Fibroblast of lung (primary cell): ENCODE data around the gene LILRB2. TPM values are rescaled to one million over a fixed set of nuclear protein-coding genes. Genes with fewer than 3 reads are reported as not detected.

Experiments
- DNase-seq, 2 donors: peaks; one replicate each; pipeline versions ENCODE4 v3.0.0 to v3.0.0-alpha.2; 2010; ENCODE audit warnings: low read depth in 2 of 2
- H2AFZ ChIP-seq: 2 replicates; pipeline ENCODE4 v1.5.1; 2012; ENCODE audit warnings: low read length, control low read depth, inconsistent platforms
- H3K27ac ChIP-seq: 2 replicates; pipeline ENCODE4 v1.5.1; 2011; ENCODE audit warnings: low read length, control low read depth; ENCODE audit not compliant: insufficient read depth
- H3K27me3 ChIP-seq: 2 replicates; pipeline ENCODE4 v1.5.1; 2011; ENCODE audit warnings: mild to moderate bottlenecking, low read length; ENCODE audit not compliant: control insufficient read depth, insufficient read depth
- H3K36me3 ChIP-seq: 2 replicates; pipeline ENCODE4 v1.5.1; 2011; ENCODE audit warnings: low read length; ENCODE audit not compliant: control insufficient read depth, insufficient read depth
- H3K4me1 ChIP-seq: 2 replicates; pipeline ENCODE4 v1.5.1; 2011; ENCODE audit warnings: low read length; ENCODE audit not compliant: control insufficient read depth, insufficient read depth; ENCODE audit errors: extremely low read depth
- H3K4me2 ChIP-seq: 2 replicates; pipeline ENCODE4 v1.5.1; 2011; ENCODE audit warnings: low read length, control low read depth; ENCODE audit not compliant: insufficient read depth; ENCODE audit errors: extremely low read depth
- H3K4me3 ChIP-seq, 4 experiments: fragments of 200-600 bp in 1 of 4; sonication (generic) in 1 of 4; replicated peaks in 1 of 4; 2 replicates each; pipeline ENCODE4 v1.5.1; 2011 to 2016; ENCODE audit warnings: low read length in 4 of 4, low read depth in 3 of 4, mild to moderate bottlenecking in 3 of 4, control low read depth in 2 of 4, inconsistent platforms in 1 of 4, mixed read lengths in 1 of 4; ENCODE audit not compliant: insufficient read depth in 1 of 4; ENCODE audit errors: control extremely low read depth in 1 of 4
- H3K79me2 ChIP-seq: 2 replicates; pipeline ENCODE4 v1.5.1; 2012; ENCODE audit warnings: mild to moderate bottlenecking, low read length, inconsistent platforms; ENCODE audit not compliant: control insufficient read depth, insufficient read depth
- H3K9ac ChIP-seq: 2 replicates; pipeline ENCODE4 v1.5.1; 2011; ENCODE audit warnings: mild to moderate bottlenecking, low read length, control low read depth; ENCODE audit not compliant: insufficient read depth
- H3K9me3 ChIP-seq: 2 replicates; pipeline ENCODE4 v1.5.1; 2012; ENCODE audit warnings: low read depth, low read length; ENCODE audit not compliant: control insufficient read depth, insufficient read depth
- H4K20me1 ChIP-seq: 2 replicates; pipeline ENCODE4 v1.5.1; 2011; ENCODE audit warnings: low read length; ENCODE audit not compliant: control insufficient read depth, insufficient read depth; ENCODE audit errors: extremely low read depth
- EZH2 ChIP-seq: IDR thresholded peaks from 2 replicates; pipeline ENCODE4 v1.5.1; 2012; ENCODE audit warnings: low read length, control low read depth, mild to moderate bottlenecking; ENCODE audit errors: missing control alignments
- polyA plus RNA-seq, 2 donors: library from polyadenylated mRNA; depleted of rRNA in 1 of 2; stranded (reverse) in 1 of 2; unstranded in 1 of 2; fragments of >200 nt; gene quantifications; 2 replicates each; pipeline ENCODE4 v1.2.1, GENCODE V29; 2011 to 2012; ENCODE audit warnings: missing spikeins in 1 of 2
- total RNA-seq: library from RNA; depleted of rRNA; stranded (reverse); fragments of >200 nt; gene quantifications from 2 replicates; pipeline ENCODE4 v1.2.1, GENCODE V29; 2014
- TF ChIP-seq, protein P1 (sequence below), 2 donors: IDR thresholded peaks in 1 of 2; conservative IDR thresholded peaks in 1 of 2; 1 replicate in 1 of 2; 2 replicates in 1 of 2; pipeline ENCODE4 v1.5.1; 2011 to 2012; ENCODE audit warnings: low read length in 2 of 2, control low read depth in 1 of 2, inconsistent platforms in 1 of 2, low read depth in 1 of 2, mild to moderate bottlenecking in 1 of 2

Gene LILRB2
- total and polyA plus RNA-seq, 2 donors (not counting 1 experiment from before 2014, with no cell fraction given), result not detected

DNA sequence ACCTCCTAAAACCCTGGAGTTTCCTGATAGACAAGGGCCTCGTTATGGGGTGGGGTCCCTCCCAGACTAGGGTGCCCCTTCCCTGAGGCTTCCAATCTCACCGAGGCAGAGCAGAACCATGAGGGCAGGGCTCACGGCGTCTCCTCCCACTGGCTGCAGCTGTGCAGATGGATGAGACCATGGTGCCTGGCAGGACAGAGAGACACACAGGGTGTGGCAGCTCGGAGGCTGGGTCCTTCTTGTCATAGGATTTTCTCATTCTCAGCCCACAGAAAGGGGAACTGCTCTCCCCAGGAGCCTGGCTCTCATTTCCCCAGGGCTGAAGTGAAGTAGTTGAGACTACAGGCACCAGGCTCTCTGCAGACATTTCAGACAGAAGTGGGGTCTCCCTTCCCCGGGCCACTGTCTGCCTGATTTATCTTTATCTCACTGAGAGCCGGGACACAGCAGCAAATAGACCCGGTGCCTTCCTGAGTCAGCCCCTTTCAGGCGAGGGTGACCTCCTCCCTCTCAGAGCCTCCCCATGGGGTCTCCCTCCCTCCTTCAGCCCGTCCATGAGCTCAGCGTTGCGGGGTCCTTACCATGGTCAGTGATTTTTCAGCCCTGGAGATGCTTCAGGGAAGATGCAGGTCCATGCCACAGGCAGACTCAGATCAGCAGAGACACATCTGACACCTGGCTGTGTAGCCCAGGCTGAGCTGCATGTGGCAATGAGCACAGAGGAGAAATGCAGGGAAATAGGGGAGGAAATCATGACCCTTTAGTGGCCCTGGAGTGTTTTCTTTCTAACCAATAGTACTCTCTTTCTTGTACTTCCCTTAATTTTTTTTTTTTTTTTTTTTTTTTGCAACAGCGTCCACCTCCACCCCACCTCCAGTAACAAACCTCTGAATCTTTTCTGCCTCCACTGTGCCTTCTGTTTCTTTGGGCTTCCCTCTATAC lies 31.8 kb upstream of the LILRB2 start, which contains the start of gene LILRA5:
Gene LILRA5, minus strand, starts transcription at position 731 of the 942 bp plus-strand sequence. Its CDS starts 147 bp downstream, at position 584.
- Histone ChIP-seq H3K4me3 (no peak within 1 kb of the TSS), H3K27ac (no peak within 1 kb of the TSS), H3K9ac (no peak within 1 kb of the TSS), H3K4me1 (no peaks in the 10 kb centered on the region), H3K4me2 (no peak within 1 kb of the TSS), H3K9me3 (no peaks in the 10 kb centered on the region), H2AFZ (no peak within 1 kb of the TSS), H3K79me2 (no peaks in the 10 kb centered on the region), H4K20me1 (no peaks in the 10 kb centered on the region), H3K36me3 (no peaks in the 10 kb centered on the region), H3K27me3 (no peaks in the 10 kb centered on the region)
- DNase-seq, result no peak
- TF ChIP-seq, protein P1, sequence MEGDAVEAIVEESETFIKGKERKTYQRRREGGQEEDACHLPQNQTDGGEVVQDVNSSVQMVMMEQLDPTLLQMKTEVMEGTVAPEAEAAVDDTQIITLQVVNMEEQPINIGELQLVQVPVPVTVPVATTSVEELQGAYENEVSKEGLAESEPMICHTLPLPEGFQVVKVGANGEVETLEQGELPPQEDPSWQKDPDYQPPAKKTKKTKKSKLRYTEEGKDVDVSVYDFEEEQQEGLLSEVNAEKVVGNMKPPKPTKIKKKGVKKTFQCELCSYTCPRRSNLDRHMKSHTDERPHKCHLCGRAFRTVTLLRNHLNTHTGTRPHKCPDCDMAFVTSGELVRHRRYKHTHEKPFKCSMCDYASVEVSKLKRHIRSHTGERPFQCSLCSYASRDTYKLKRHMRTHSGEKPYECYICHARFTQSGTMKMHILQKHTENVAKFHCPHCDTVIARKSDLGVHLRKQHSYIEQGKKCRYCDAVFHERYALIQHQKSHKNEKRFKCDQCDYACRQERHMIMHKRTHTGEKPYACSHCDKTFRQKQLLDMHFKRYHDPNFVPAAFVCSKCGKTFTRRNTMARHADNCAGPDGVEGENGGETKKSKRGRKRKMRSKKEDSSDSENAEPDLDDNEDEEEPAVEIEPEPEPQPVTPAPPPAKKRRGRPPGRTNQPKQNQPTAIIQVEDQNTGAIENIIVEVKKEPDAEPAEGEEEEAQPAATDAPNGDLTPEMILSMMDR (conservative IDR thresholded peaks at IDR 0.05 in 1 of 2, IDR thresholded peaks at IDR 0.05 in 1 of 2; ENCODE audit: low read depth in 1 of 2, low read length in 2 of 2), result no peak
- no peak for TF ChIP-seq EZH2

DNA sequence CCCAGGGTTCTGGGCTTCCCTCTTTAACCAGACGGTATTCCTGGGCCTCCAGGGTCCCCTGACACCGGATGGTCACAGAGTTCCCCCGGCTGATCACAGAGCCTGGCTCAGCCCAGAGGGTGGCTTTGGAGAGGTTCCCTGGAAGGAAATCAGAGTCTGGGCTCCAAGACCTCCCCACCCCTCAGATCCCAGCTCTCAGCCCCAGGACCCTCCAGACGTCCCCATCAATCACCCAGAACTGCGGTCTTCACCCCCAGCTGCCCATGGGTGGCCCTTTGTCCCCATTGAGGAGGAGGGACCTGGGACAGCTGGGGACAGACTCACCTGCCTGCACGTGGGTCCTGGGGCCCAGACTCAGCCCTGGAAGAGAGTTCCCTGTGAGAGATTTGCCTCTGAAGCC lies 31.1 kb upstream of the LILRB2 start:
- Histone ChIP-seq H3K27ac (no peak overlapping the region), H3K4me2 (no peak overlapping the region), H3K9me3 (no peaks in the 10 kb centered on the region), H2AFZ (no peak overlapping the region), H3K4me3 (no peak overlapping the region), H3K4me1 (no peaks in the 10 kb centered on the region), H3K27me3 (no peaks in the 10 kb centered on the region), H3K79me2 (no peaks in the 10 kb centered on the region), H4K20me1 (no peaks in the 10 kb centered on the region), H3K9ac (no peak overlapping the region), H3K36me3 (no peaks in the 10 kb centered on the region)
- DNase-seq, result no peak
- TF ChIP-seq, protein P1 (conservative IDR thresholded peaks at IDR 0.05 in 1 of 2, IDR thresholded peaks at IDR 0.05 in 1 of 2; ENCODE audit: low read depth in 1 of 2, low read length in 2 of 2), result no peak
- TF ChIP-seq EZH2, result no peak

DNA sequence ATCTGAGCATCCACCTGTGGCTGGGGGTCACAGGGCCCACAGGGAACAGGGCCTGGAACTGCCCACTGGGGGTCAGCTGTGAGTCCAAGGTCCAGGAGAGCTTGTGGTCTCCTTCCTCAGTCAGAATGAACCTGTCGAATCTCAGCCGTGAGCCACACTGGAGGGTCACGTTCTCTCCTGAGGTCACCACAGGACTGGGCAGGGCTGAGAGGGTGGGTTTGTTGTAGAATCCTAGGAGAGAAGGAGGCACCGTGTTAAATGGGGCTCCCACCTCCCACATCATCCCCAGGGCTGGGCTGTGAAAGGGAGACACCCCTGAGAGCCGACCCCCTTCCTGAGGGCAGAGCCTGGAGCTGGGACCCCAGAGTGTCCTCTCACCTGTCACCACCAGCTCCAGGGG lies 30.6 kb upstream of the LILRB2 start:
- DNase-seq, result no peak
- H3K79me2 ChIP-seq, result no peaks in the 10 kb centered on the region
- H3K27ac ChIP-seq, result no peak overlapping the region
- no peak overlapping the region for H2AFZ ChIP-seq
- no peaks in the 10 kb centered on the region for H3K4me1 ChIP-seq
- TF ChIP-seq EZH2, result no peak
- H3K27me3 ChIP-seq, result no peaks in the 10 kb centered on the region
- no peaks in the 10 kb centered on the region for H3K36me3 ChIP-seq
- H3K4me3 ChIP-seq, result no peak overlapping the region
- H3K4me2 ChIP-seq, result no peak overlapping the region
- H4K20me1 ChIP-seq, result no peaks in the 10 kb centered on the region
- no peaks in the 10 kb centered on the region for H3K9me3 ChIP-seq
- H3K9ac ChIP-seq, result no peak overlapping the region
